Measurements from ENCODE around the gene ALMS1.

- TF ChIP-seq POLR2A (IDR thresholded peaks at IDR 0.05) (no peak), CTCF (IDR thresholded peaks at IDR 0.05) (no peak)
These were observed 224.5 kb downstream of the ALMS1 start for GRCh38 chr2:73610111-73610510.
